Measurements from ENCODE around the gene CEBPB. TPM values are rescaled to one million over a fixed set of nuclear protein-coding genes. Genes with fewer than 3 reads are reported as not detected.
"Not testable (repeated sequence)": the region's sequence is repeated elsewhere in the genome, so short reads cannot be mapped to it uniquely, and the experiment has no call there.

CEBPB gene
- total RNA-seq (2014; rRNA removed; shearing (Covaris generic)), result 29.5 and 38.0 TPM in 2 replicates

- peak; percentile 89 for DNase-seq (ENCODE audit: low read depth)
These were observed at the start of gene CEBPB for GRCh38 chr20:50190251-50191064. TSS of gene CEBPB (plus strand) at chr20:50190830. CDS start at chr20:50191034, 204 bp downstream.

- no peak for DNase-seq (ENCODE audit: low read depth)
These were observed 49.5 kb upstream of the CEBPB start for GRCh38 chr20:50141018-50141675.

GRCh38 chr20:50141811-50142561, 48.6 kb upstream of the CEBPB start:
- no peak for DNase-seq (ENCODE audit: low read depth)

GRCh38 chr20:50142812-50143211, 47.8 kb upstream of the CEBPB start:
- DNase-seq (ENCODE audit: low read depth), result no peak

GRCh38 chr20:50144362-50144761, 46.3 kb upstream of the CEBPB start:
- peak; percentile 82 for DNase-seq (ENCODE audit: low read depth)

GRCh38 chr20:50145566-50145965, 45.1 kb upstream of the CEBPB start:
- no peak for DNase-seq (ENCODE audit: low read depth)

- DNase-seq (ENCODE audit: low read depth), result no peak
These were observed 44.4 kb upstream of the CEBPB start for GRCh38 chr20:50146214-50146613.

- DNase-seq (ENCODE audit: low read depth), result peak; percentile 66
These were observed 43.6 kb upstream of the CEBPB start for GRCh38 chr20:50146732-50147662.

GRCh38 chr20:50149481-50150254, 41.0 kb upstream of the CEBPB start:
- no peak for DNase-seq (ENCODE audit: low read depth)

- DNase-seq (ENCODE audit: low read depth), result no peak
These were observed 39.4 kb upstream of the CEBPB start for GRCh38 chr20:50151034-50151743.

GRCh38 chr20:50152394-50153152, 38.1 kb upstream of the CEBPB start:
- no peak for DNase-seq (ENCODE audit: low read depth)

- no peak for DNase-seq (ENCODE audit: low read depth)
These were observed 37.5 kb upstream of the CEBPB start for GRCh38 chr20:50153153-50153499.

- peak; percentile 95 for DNase-seq (ENCODE audit: low read depth)
These were observed 36.9 kb upstream of the CEBPB start, which contains the start of gene PEDS1 for GRCh38 chr20:50153500-50154377. TSS of gene PEDS1 (minus strand) at chr20:50153723. CDS start at chr20:50153637, 86 bp downstream.

GRCh38 chr20:50161494-50161893, 29.1 kb upstream of the CEBPB start:
- not testable (repeated sequence) for DNase-seq (ENCODE audit: low read depth)

- DNase-seq (ENCODE audit: low read depth), result peak; percentile 56
These were observed 26.9 kb upstream of the CEBPB start for GRCh38 chr20:50163570-50164317.

GRCh38 chr20:50165684-50166554, 24.7 kb upstream of the CEBPB start:
- peak; percentile 99 for DNase-seq (ENCODE audit: low read depth)

Measured in Daoy (cell line).